ENCODE data around the gene GABRG3. TPM values are rescaled to one million over a fixed set of nuclear protein-coding genes. Genes with fewer than 3 reads are reported as not detected.

GABRG3 gene
- total and polyA plus RNA-seq, 2 experiments from 2014 or later, result 0.10 to 1.4 TPM

- no peak overlapping the region for H3K4me3 Mint-ChIP-seq
These were observed 285.5 kb downstream of the GABRG3 start for GRCh38 chr15:27256446-27256845.

GRCh38 chr15:27258287-27258686, 287.3 kb downstream of the GABRG3 start:
- Mint-ChIP-seq H3K9me3 (no peaks in the 10 kb centered on the region), H3K4me3 (no peak overlapping the region), H3K27me3 (ENCODE audit: insufficient read depth, low read depth, poor library complexity) (no peaks in the 10 kb centered on the region), H3K36me3 (ENCODE audit: low read depth) (no peaks in the 10 kb centered on the region), H3K27ac (no peak overlapping the region; the same call in 1 of the 2 replicates), H3K4me1 (peaks cover 39% of the 10 kb centered on the region)
- H3K4me1 ChIP-seq (ENCODE audit: insufficient read depth), result peaks cover 24% of the 10 kb centered on the region
- peaks cover 5% of the 10 kb centered on the region; the same call in 1 of the 2 replicates for H3K9me2 ChIP-seq (ENCODE audit: insufficient read depth)
- H4K20me1 ChIP-seq (replicated peaks; ENCODE audit: insufficient read depth), result no peaks in the 10 kb centered on the region
- H3K27me3 ChIP-seq (ENCODE audit: insufficient read depth), result no peaks in the 10 kb centered on the region; the same call in 1 of the 2 replicates
- peak overlapping the region; percentile 50 for H3K4me2 ChIP-seq
- ATAC-seq (peak; percentile 94), DNase-seq (ENCODE audit: low spot score) (peak; percentile 59)
- TF ChIP-seq JUNB (IDR thresholded peaks at IDR 0.05; ENCODE audit: unreplicated experiment), result no peak
- TF ChIP-seq CTCF (conservative IDR thresholded peaks at IDR 0.05; ENCODE audit: low read depth in 2 of 2), result peak in 1 of 2 experiments; percentile 28; a peak in 1 of 4 replicates
- no peak for TF ChIP-seq REST (IDR thresholded peaks at IDR 0.05; ENCODE audit: unreplicated experiment)
- TF ChIP-seq POLR2AphosphoS5 (IDR thresholded peaks at IDR 0.05; ENCODE audit: low read depth), result no peak
- no peak for TF ChIP-seq ZNF331 (CRISPR knock-in tag; IDR thresholded peaks at IDR 0.05; ENCODE audit: low read depth)
- no peak for TF ChIP-seq ETS1 (IDR thresholded peaks at IDR 0.05)
- TF ChIP-seq STAT1 (IDR thresholded peaks at IDR 0.05; ENCODE audit: unreplicated experiment), result no peak
- TF ChIP-seq ZNF462 (CRISPR knock-in tag; IDR thresholded peaks at IDR 0.05), result no peak
- TF ChIP-seq ZNF114 (CRISPR knock-in tag; IDR thresholded peaks at IDR 0.05), result no peak
- H3K4me3 ChIP-seq, result peak overlapping the region; percentile 23; the same call in 1 of the 2 replicates
- no peak overlapping the region for H2AFZ ChIP-seq
- no peaks in the 10 kb centered on the region for H3K36me3 ChIP-seq (ENCODE audit: insufficient read depth)
- no peak overlapping the region for H3K27ac ChIP-seq (ENCODE audit: low read depth)
- no peaks in the 10 kb centered on the region for H3F3A ChIP-seq (replicated peaks; ENCODE audit: low read depth)
- H3K79me2 ChIP-seq (replicated peaks; ENCODE audit: insufficient read depth), result no peaks in the 10 kb centered on the region

More at GRCh38 chr15:27256446-27256845, 285.5 kb downstream of the GABRG3 start:
- no peak for TF ChIP-seq NANOG (IDR thresholded peaks at IDR 0.05; ENCODE audit: borderline replicate concordance)
- Histone ChIP-seq H2AFZ (no peak overlapping the region), H3K4me2 (no peak overlapping the region), H3K36me3 (ENCODE audit: insufficient read depth) (no peaks in the 10 kb centered on the region), H3K27me3 (ENCODE audit: insufficient read depth) (no peaks in the 10 kb centered on the region), H3K4me3 (no peak overlapping the region), H3K9me2 (ENCODE audit: insufficient read depth) (peaks cover 5% of the 10 kb centered on the region; the same call in 1 of the 2 replicates), H3F3A (replicated peaks; ENCODE audit: low read depth) (no peaks in the 10 kb centered on the region), H4K20me1 (replicated peaks; ENCODE audit: insufficient read depth) (no peaks in the 10 kb centered on the region), H3K27ac (ENCODE audit: low read depth) (no peak overlapping the region), H3K4me1 (ENCODE audit: insufficient read depth) (peaks cover 23% of the 10 kb centered on the region), H3K79me2 (replicated peaks; ENCODE audit: insufficient read depth) (no peaks in the 10 kb centered on the region)
- ATAC-seq, result no peak
- Mint-ChIP-seq H3K27ac (no peak overlapping the region), H3K36me3 (ENCODE audit: low read depth) (no peaks in the 10 kb centered on the region), H3K4me1 (peaks cover 37% of the 10 kb centered on the region), H3K27me3 (ENCODE audit: insufficient read depth, low read depth, poor library complexity) (no peaks in the 10 kb centered on the region), H3K9me3 (no peaks in the 10 kb centered on the region)
- no peak for DNase-seq (ENCODE audit: low spot score)

Data from GM23338 (cell line).